Gastroesophageal sphincter (tissue), 4 donors: ENCODE measurements around the gene LRFN2. TPM values are rescaled to one million over a fixed set of nuclear protein-coding genes. Genes with fewer than 3 reads are reported as not detected.

ENCODE experiments used
- ATAC-seq: fragments of 150-250 bp; one replicate; pipeline ENCODE4 v1.9.1; 2016; ENCODE audit warnings: mild to moderate bottlenecking, moderate library complexity
- H3K27ac ChIP-seq, 4 donors: fragments of 200-600 bp; sonication (generic) in 3 of 4; 1 replicate in 3 of 4; 2 replicates in 1 of 4; pipeline ENCODE4 v1.5.1; 2016 to 2019
- H3K27me3 ChIP-seq: fragments of 200-600 bp; sonication (generic); one replicate; pipeline ENCODE4 v1.5.1; 2019
- H3K36me3 ChIP-seq, 2 donors: fragments of 200-600 bp; sonication (generic); one replicate each; pipeline ENCODE4 v1.5.1; 2019; ENCODE audit warnings: control low read depth in 1 of 2
- H3K4me1 ChIP-seq, 3 donors: fragments of 200-600 bp; sonication (generic); 1 replicate in 2 of 3; 2 replicates in 1 of 3; pipeline ENCODE4 v1.5.1; 2016 to 2019; ENCODE audit warnings: control low read depth in 2 of 3
- H3K4me3 ChIP-seq, 2 donors: fragments of 200-600 bp; sonication (generic); one replicate each; pipeline ENCODE4 v1.5.1; 2019; ENCODE audit warnings: mild to moderate bottlenecking in 1 of 2, moderate library complexity in 1 of 2
- H3K9me3 ChIP-seq, 3 donors: fragments of 200-600 bp; sonication (generic); one replicate each; pipeline ENCODE4 v1.5.1; 2017 to 2019; ENCODE audit warnings: control low read depth in 2 of 3
- CTCF ChIP-seq, 4 experiments: fragments of 200-600 bp in 2 of 4; fragments of 450-650 bp in 2 of 4; sonication (generic) in 1 of 4; IDR thresholded peaks; one replicate each; pipeline ENCODE4 v1.5.1; 2017 to 2019; ENCODE audit warnings: antibody characterized with exemption in 4 of 4, mild to moderate bottlenecking in 2 of 4, moderate library complexity in 2 of 4
- EP300 ChIP-seq: sonication (generic); formaldehyde crosslinking; IDR thresholded peaks from one replicate; pipeline ENCODE4 v1.6.1; 2017; ENCODE audit warnings: antibody characterized with exemption, mild to moderate bottlenecking
- POLR2A ChIP-seq, 2 donors: fragments of 450-650 bp; IDR thresholded peaks; one replicate each; pipeline ENCODE4 v1.6.1; 2017; ENCODE audit warnings: antibody characterized with exemption in 2 of 2, mild to moderate bottlenecking in 2 of 2, moderate library complexity in 1 of 2
- POLR2AphosphoS5 ChIP-seq: sonication (generic); formaldehyde crosslinking; IDR thresholded peaks from one replicate; pipeline ENCODE4 v1.6.1; 2017; ENCODE audit warnings: antibody characterized with exemption
- WGBS, 2 donors: methylation state at CpG; one replicate each; pipeline ENCODE4 v1.1.5; 2018; ENCODE audit warnings: low coverage in 1 of 2; 5-methylcytosine and 5-hydroxymethylcytosine counted together
- total RNA-seq, 4 donors: library from RNA; depleted of rRNA; stranded (reverse); fragments of >200 nt; gene quantifications; one replicate each; pipeline ENCODE4 v1.1.0, GENCODE V29; 2016

Gene LRFN2
- total RNA-seq, 4 donors from 2014 or later, result 0.13 TPM; not detected in 3

GRCh38 chr6:40597301-40597700 is 10.1 kb upstream of the LRFN2 start:
- WGBS, 2 donors, result 60 to 67% methylated on average over 3 of the region's 3 CpGs
- H3K4me3 ChIP-seq, result no peak overlapping the region
- peaks cover 87% of the 10 kb centered on the region for H3K27me3 ChIP-seq
- no peaks in the 10 kb centered on the region for H3K9me3 ChIP-seq
- no peaks in the 10 kb centered on the region for H3K36me3 ChIP-seq
- no peak for ATAC-seq
- TF ChIP-seq CTCF (IDR thresholded peaks at IDR 0.05), result no peak
- no peak for TF ChIP-seq POLR2AphosphoS5
- no peak for TF ChIP-seq EP300
- H3K4me1 ChIP-seq, result no peaks in the 10 kb centered on the region
- H3K27ac ChIP-seq, result no peak overlapping the region

- no peak for TF ChIP-seq CTCF (IDR thresholded peaks at IDR 0.05)
- TF ChIP-seq POLR2AphosphoS5, result no peak
- TF ChIP-seq POLR2A (IDR thresholded peaks at IDR 0.05), result no peak
- TF ChIP-seq EP300, result no peak
- WGBS, 2 donors, result 76 to 100% methylated on average over 1 to 5 of the region's 7 CpGs
- Histone ChIP-seq H3K27me3 (peaks cover 83% of the 10 kb centered on the region), H3K9me3 (peaks cover 0 to 5% (median 0%) of the 10 kb centered on the region in 3 donors), H3K36me3 (no peaks in the 10 kb centered on the region), H3K27ac (no peak overlapping the region), H3K4me3 (no peak overlapping the region), H3K4me1 (peaks cover 0 to 25% (median 10%) of the 10 kb centered on the region in 3 donors)
- no peak for ATAC-seq
These were observed 1.3 kb upstream of the LRFN2 start for GRCh38 chr6:40588480-40588879.

GRCh38 chr6:40588070-40588384 is 863 bp upstream of the LRFN2 start:
- TF ChIP-seq CTCF (IDR thresholded peaks at IDR 0.05), result no peak
- TF ChIP-seq EP300, result no peak
- TF ChIP-seq POLR2AphosphoS5, result no peak
- no peak for TF ChIP-seq POLR2A (IDR thresholded peaks at IDR 0.05)
- ATAC-seq, result no peak
- Histone ChIP-seq H3K27me3 (peaks cover 88% of the 10 kb centered on the region), H3K27ac (no peak overlapping the region), H3K9me3 (peaks cover 0 to 5% (median 0%) of the 10 kb centered on the region in 3 donors), H3K36me3 (no peaks in the 10 kb centered on the region), H3K4me3 (peak overlapping the region in 1 of 2 donors; percentile 49), H3K4me1 (peaks cover 0 to 25% (median 10%) of the 10 kb centered on the region in 3 donors)
- WGBS, 2 donors, result 19% methylated on average over 10 of the region's 11 CpGs; no CpG with 5 or more reads in 1 of the 2 donors

GRCh38 chr6:40586369-40587201 is 579 bp downstream of the LRFN2 start:
- WGBS, 2 donors, result 0 to 9% methylated on average over 2 to 30 of the region's 55 CpGs
- TF ChIP-seq EP300 (no peak), POLR2A (IDR thresholded peaks at IDR 0.05) (no peak), POLR2AphosphoS5 (no peak), CTCF (IDR thresholded peaks at IDR 0.05) (no peak)
- peaks cover 84% of the 10 kb centered on the region for H3K27me3 ChIP-seq
- ATAC-seq, result no peak
- H3K9me3 ChIP-seq, result peaks cover 0 to 5% (median 0%) of the 10 kb centered on the region in 3 donors
- H3K27ac ChIP-seq, result no peak overlapping the region
- peak overlapping the region; percentile 4 to 49 for H3K4me3 ChIP-seq
- H3K36me3 ChIP-seq, result no peaks in the 10 kb centered on the region
- H3K4me1 ChIP-seq, result peaks cover 0 to 25% (median 10%) of the 10 kb centered on the region in 3 donors
